GM12865 (cell line): ENCODE measurements around the gene APEX2.

Source experiments
- DNase-seq: peaks from one replicate; pipeline ENCODE4 v3.0.0; 2010; ENCODE audit warnings: low read depth
- H3K4me3 ChIP-seq: 2 replicates; pipeline ENCODE4 v1.5.1; 2011; ENCODE audit warnings: mild to moderate bottlenecking, low read depth, low read length, control low read depth
- TF ChIP-seq, protein P1 (sequence below): IDR thresholded peaks from 2 replicates; pipeline ENCODE4 v1.5.1; 2011; ENCODE audit warnings: low read length, control low read depth, low read depth, inconsistent platforms; ENCODE audit not compliant: insufficient read depth; ENCODE audit errors: missing control alignments

APEX2 gene

DNA sequence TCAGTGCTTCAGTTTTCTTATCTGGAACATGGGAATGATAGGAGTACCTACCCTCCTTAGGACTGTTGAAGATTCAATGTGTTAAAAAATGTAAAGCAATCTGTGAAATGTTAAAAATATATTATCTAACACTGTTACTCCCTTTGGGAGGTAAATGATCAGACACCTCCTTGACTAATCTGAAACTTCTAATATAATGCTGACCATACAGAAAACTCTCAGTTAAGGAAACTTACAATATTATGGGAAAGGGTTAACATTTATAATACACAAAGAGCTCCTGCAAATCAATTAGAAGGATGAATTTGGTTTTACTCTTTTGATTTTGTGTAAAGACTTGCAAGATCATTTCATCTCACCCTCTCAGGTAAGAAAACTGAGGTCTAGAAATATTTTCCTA lies 4.5 kb upstream of the APEX2 start:
- no peak for DNase-seq
- no peak overlapping the region for H3K4me3 ChIP-seq
- TF ChIP-seq, protein P1, sequence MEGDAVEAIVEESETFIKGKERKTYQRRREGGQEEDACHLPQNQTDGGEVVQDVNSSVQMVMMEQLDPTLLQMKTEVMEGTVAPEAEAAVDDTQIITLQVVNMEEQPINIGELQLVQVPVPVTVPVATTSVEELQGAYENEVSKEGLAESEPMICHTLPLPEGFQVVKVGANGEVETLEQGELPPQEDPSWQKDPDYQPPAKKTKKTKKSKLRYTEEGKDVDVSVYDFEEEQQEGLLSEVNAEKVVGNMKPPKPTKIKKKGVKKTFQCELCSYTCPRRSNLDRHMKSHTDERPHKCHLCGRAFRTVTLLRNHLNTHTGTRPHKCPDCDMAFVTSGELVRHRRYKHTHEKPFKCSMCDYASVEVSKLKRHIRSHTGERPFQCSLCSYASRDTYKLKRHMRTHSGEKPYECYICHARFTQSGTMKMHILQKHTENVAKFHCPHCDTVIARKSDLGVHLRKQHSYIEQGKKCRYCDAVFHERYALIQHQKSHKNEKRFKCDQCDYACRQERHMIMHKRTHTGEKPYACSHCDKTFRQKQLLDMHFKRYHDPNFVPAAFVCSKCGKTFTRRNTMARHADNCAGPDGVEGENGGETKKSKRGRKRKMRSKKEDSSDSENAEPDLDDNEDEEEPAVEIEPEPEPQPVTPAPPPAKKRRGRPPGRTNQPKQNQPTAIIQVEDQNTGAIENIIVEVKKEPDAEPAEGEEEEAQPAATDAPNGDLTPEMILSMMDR = no peak

DNA sequence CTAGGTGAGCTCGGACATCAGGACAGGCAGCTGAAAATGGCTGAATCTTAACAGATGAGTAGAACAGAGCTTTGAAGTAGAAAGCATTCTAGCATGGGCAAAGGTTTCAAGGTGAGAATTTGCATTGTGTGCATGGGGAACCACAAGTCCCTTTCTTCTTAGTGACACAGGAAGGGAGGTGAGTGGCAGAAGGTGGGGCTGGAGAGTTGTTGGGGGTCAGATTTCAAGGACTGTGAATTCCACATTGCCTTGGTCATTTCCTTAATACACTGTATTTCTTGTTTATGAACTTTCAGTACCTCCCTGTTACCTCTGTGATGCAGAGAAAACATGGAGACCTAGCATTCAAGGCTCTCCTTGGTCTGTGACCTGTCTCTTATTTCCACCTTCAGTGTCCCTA lies 4.1 kb downstream of the APEX2 start:
- TF ChIP-seq, protein P1 = no peak
- H3K4me3 ChIP-seq = no peak overlapping the region
- DNase-seq = no peak

DNA sequence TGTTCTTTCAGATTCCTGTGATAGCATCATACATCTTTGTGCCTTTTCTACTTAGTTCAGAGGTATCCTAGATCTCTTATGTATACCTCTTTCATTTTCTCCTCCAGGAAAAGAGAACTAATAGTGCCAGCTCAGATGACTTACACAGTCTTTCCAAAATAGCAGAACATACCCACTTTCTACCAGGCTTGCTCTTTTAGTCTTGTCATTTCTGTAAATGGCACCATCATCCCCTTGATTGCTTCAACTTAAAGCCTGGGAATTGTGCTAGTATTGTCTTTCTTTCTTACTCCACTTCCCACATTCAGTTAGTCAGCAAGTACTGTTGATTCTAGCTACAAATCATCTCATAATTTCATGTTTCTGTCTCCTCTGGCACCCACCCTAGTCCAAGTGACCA lies 5.1 kb downstream of the APEX2 start:
- DNase-seq = no peak
- TF ChIP-seq, protein P1 = no peak
- H3K4me3 ChIP-seq = no peak overlapping the region

DNA sequence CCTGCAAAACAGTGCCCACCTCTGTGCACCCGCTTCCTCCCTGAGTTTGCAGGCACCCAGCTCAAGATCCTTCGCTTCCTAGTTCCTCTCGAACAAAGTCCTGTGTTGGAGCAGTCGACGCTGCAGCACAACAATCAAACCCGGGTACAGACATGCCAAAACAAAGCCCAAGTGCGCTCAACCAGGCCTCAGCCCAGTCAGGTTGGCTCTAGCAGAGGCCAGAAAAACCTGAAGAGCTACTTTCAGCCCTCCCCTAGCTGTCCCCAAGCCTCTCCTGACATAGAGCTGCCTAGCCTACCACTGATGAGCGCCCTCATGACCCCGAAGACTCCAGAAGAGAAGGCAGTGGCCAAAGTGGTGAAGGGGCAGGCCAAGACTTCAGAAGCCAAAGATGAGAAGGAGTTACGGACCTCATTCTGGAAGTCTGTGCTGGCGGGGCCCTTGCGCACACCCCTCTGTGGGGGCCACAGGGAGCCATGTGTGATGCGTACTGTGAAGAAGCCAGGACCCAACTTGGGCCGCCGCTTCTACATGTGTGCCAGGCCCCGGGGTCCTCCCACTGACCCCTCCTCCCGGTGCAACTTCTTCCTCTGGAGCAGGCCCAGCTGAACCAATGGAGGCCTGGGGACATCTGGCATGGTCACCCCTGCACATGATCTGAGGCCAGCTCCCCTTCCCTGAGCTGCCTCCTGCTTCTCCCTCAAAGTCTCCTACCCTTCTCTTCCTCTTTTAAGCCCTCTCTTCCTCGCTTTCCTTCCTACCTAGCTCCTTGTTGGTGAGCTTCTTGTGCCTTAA lies 6.9 kb downstream of the APEX2 start:
- no peak overlapping the region for H3K4me3 ChIP-seq
- no peak for DNase-seq
- TF ChIP-seq, protein P1 = no peak

DNA sequence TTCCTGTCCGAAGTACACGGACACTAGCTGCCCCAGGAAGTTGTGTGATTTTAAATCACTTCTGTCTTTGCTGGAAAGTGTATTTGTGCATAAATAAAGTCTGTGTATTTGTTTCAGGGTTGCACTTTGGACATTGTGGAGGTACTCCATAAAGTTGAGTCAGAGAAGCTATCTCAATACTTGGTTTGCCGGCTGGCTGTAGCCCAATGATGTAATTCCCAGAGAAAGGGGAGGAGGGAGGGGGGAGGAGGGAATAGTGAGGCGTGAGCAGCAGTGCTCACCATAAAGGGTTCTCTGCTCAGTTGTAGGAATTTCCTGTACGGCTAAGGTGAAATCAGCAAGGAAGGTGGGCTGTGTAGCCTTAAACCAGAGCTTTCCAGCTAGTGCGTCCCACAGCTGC lies 7.5 kb downstream of the APEX2 start:
- TF ChIP-seq, protein P1 = no peak
- H3K4me3 ChIP-seq = no peak overlapping the region
- DNase-seq = no peak

DNA sequence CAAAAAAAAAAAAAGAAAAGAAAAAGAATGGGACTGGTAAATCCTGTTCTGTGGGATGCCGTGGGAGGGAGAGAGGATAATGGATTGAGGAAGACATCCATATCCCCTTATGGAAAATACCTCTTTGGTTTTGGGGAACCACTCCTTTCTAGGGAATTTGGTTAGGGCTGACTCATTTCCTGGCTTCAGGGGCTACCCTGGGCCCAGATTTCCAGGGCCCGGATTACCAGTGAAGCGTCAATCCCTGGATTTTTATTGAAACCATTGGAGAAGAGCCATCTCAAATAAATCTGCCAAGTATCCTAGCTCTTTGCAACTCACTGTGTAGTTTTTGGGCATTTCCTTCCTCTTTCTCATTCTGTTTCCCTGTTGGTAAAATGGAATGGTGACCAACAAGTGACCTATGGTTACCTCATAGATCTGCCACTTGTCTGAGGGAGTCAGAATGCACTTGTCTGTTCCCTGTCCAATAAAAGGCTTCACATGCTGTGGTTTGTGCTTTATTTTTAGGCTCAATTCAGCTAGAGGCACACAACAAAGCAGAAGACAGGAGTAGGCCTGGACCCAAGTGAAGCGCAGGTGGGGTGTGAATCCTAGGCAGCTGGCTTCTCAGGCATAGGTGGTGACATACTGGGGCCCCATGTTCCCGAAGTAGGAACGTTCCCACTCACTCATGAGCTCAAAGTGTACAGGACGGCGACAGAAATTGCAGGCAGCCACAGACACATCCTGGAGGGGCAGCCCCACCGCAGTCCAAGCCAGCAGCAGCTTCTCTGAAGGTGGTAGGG lies 8.6 kb downstream of the APEX2 start:
- no peak overlapping the region for H3K4me3 ChIP-seq
- TF ChIP-seq, protein P1 = no peak
- DNase-seq = no peak
